Keratinocyte (primary cell): ENCODE results near the gene ARHGAP31. TPM values are rescaled to one million over a fixed set of nuclear protein-coding genes. Genes with fewer than 3 reads are reported as not detected.

ENCODE experiments used
- DNase-seq: peaks from one replicate; pipeline ENCODE4 v3.0.0-alpha.2; 2011; ENCODE audit warnings: low read depth, missing footprints, low spot score
- FAIRE-seq: peaks from 2 replicates; lab custom pipeline; 2011; peaks lifted over from hg19 to GRCh38; lab: Jason Lieb, UNC
- H2AFZ ChIP-seq: 2 replicates; pipeline ENCODE4 v1.6.0; 2012; ENCODE audit warnings: low read length, control low read depth, inconsistent platforms; ENCODE audit not compliant: control insufficient read depth
- H3K27ac ChIP-seq: 2 replicates; pipeline ENCODE4 v1.5.1; 2011; ENCODE audit warnings: low read length; ENCODE audit not compliant: control insufficient read depth, insufficient read depth
- H3K27me3 ChIP-seq: 3 replicates; pipeline ENCODE4 v1.6.0; 2011; ENCODE audit warnings: low read length; ENCODE audit not compliant: control insufficient read depth, insufficient read depth; ENCODE audit errors: extremely low read depth
- H3K36me3 ChIP-seq, 2 experiments: 2 replicates in 1 of 2; 3 replicates in 1 of 2; pipeline ENCODE4 v1.5.1; 2011; ENCODE audit warnings: low read length in 2 of 2, mild to moderate bottlenecking in 1 of 2; ENCODE audit not compliant: control insufficient read depth in 2 of 2, insufficient read depth in 2 of 2; ENCODE audit errors: extremely low read depth in 1 of 2
- H3K4me1 ChIP-seq: 3 replicates; pipeline ENCODE4 v1.5.1; 2011; ENCODE audit warnings: low read length; ENCODE audit not compliant: control insufficient read depth, insufficient read depth; ENCODE audit errors: extremely low read depth
- H3K4me2 ChIP-seq: 3 replicates; pipeline ENCODE4 v1.6.0; 2011; ENCODE audit warnings: low read depth, low read length; ENCODE audit not compliant: control insufficient read depth, insufficient read depth; ENCODE audit errors: extremely low read depth
- H3K4me3 ChIP-seq, 3 experiments: fragments of 200-600 bp in 1 of 3; sonication (generic) in 1 of 3; 2 replicates in 2 of 3; 3 replicates in 1 of 3; pipeline ENCODE4 v1.5.1; 2011 to 2016; ENCODE audit warnings: low read length in 3 of 3, mild to moderate bottlenecking in 3 of 3, control low read depth in 2 of 3, inconsistent platforms in 1 of 3, low read depth in 1 of 3, mixed read lengths in 1 of 3, mixed run types in 1 of 3, moderate library complexity in 1 of 3; ENCODE audit not compliant: control insufficient read depth in 2 of 3, insufficient read depth in 2 of 3; ENCODE audit errors: extremely low read depth in 1 of 3
- H3K79me2 ChIP-seq: 2 replicates; pipeline ENCODE4 v1.6.0; 2012; ENCODE audit warnings: low read length; ENCODE audit not compliant: control insufficient read depth, insufficient read depth
- H3K9ac ChIP-seq: 3 replicates; pipeline ENCODE4 v1.6.0; 2011; ENCODE audit warnings: low read length; ENCODE audit not compliant: control insufficient read depth, insufficient read depth; ENCODE audit errors: extremely low read depth
- H3K9me1 ChIP-seq: 3 replicates; pipeline ENCODE4 v1.6.0; 2011; ENCODE audit warnings: low read length; ENCODE audit not compliant: control insufficient read depth, insufficient read depth; ENCODE audit errors: extremely low read depth
- H3K9me3 ChIP-seq: 2 replicates; pipeline ENCODE4 v1.5.1; 2012; ENCODE audit warnings: low read depth, low read length; ENCODE audit not compliant: control insufficient read depth
- H4K20me1 ChIP-seq: 3 replicates; pipeline ENCODE4 v1.6.0; 2011; ENCODE audit warnings: low read length; ENCODE audit not compliant: control insufficient read depth, insufficient read depth; ENCODE audit errors: extremely low read depth
- EZH2 ChIP-seq: IDR thresholded peaks from one replicate; pipeline ENCODE4 v1.6.1; 2012; ENCODE audit warnings: inconsistent platforms, mild to moderate bottlenecking, low read length, moderate library complexity
- dilution Hi-C: fragments of 300-500 bp; cut with MboI; formaldehyde crosslinking; loops from one replicate; pipeline ENCODE4 v1.7.0; 2020; ENCODE audit warnings: low sequenced_read_pairs; ENCODE audit not compliant: extremely low pct_ligation_motif_present
- polyA plus RNA-seq, 5 experiments: library from polyadenylated mRNA; depleted of rRNA in 3 of 5; stranded (reverse) in 3 of 5; stranded (forward) in 1 of 5; unstranded in 1 of 5; fragments of >200 nt; gene quantifications; 1 replicate in 1 of 5; 2 replicates in 3 of 5; 3 replicates in 1 of 5; pipeline versions ENCODE4 v1.2.1 to v1.2.3, GENCODE V29; 2011 to 2012; ENCODE audit warnings: missing spikeins in 2 of 5, low read depth in 1 of 5, low replicate concordance in 1 of 5
- TF ChIP-seq, protein P1 (sequence below), 3 experiments: IDR thresholded peaks in 1 of 3; conservative IDR thresholded peaks in 1 of 3; optimal IDR thresholded peaks in 1 of 3; 2 replicates in 2 of 3; 3 replicates in 1 of 3; pipeline versions ENCODE3 to v1.5.1; 2011; ENCODE audit warnings: low read length in 3 of 3, mild to moderate bottlenecking in 3 of 3, moderate library complexity in 2 of 3, control low read depth in 1 of 3, inconsistent platforms in 1 of 3; ENCODE audit not compliant: insufficient read depth in 2 of 3; ENCODE audit errors: extremely low read depth in 1 of 3

Gene ARHGAP31
- polyA plus RNA-seq, 1 donor (not counting 4 experiments of a cell fraction or from before 2014, with no cell fraction given): 3.0 TPM

DNA sequence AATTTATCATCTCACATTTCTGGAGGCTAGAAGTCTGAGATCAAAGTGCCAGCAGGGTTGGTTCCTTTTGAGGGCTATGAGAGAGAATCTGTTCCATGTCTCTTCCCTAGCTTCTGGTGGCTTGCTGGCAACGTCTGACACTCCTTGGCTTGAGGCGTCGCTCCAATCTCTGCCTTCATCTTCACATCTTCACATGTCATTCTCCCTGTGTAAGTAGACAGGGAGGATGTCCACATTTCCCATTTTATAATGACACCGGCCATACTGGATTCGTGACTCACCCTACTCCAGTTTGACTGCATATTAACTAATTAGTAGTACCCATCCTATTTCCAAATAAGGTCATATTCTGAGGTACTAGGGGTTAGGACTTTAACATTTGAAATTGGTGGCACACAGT lies 17.5 kb upstream of the ARHGAP31 start:
- no peaks in the 10 kb centered on the region for H4K20me1 ChIP-seq
- DNase-seq (no peak), FAIRE-seq (peak; percentile 29)
- no peak overlapping the region for H3K4me3 ChIP-seq
- H3K4me2 ChIP-seq: no peak overlapping the region
- H3K36me3 ChIP-seq: no peaks in the 10 kb centered on the region
- H3K27me3 ChIP-seq: no peaks in the 10 kb centered on the region
- H2AFZ ChIP-seq: no peak overlapping the region
- no peaks in the 10 kb centered on the region for H3K4me1 ChIP-seq
- no peak overlapping the region for H3K9ac ChIP-seq
- no peaks in the 10 kb centered on the region for H3K79me2 ChIP-seq
- no peaks in the 10 kb centered on the region for H3K9me1 ChIP-seq
- H3K27ac ChIP-seq: no peak overlapping the region
- dilution Hi-C loops: no loop called here
- no peak for TF ChIP-seq EZH2
- TF ChIP-seq, protein P1, sequence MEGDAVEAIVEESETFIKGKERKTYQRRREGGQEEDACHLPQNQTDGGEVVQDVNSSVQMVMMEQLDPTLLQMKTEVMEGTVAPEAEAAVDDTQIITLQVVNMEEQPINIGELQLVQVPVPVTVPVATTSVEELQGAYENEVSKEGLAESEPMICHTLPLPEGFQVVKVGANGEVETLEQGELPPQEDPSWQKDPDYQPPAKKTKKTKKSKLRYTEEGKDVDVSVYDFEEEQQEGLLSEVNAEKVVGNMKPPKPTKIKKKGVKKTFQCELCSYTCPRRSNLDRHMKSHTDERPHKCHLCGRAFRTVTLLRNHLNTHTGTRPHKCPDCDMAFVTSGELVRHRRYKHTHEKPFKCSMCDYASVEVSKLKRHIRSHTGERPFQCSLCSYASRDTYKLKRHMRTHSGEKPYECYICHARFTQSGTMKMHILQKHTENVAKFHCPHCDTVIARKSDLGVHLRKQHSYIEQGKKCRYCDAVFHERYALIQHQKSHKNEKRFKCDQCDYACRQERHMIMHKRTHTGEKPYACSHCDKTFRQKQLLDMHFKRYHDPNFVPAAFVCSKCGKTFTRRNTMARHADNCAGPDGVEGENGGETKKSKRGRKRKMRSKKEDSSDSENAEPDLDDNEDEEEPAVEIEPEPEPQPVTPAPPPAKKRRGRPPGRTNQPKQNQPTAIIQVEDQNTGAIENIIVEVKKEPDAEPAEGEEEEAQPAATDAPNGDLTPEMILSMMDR (optimal IDR thresholded peaks at IDR 0.05 in 1 of 3, IDR thresholded peaks at IDR 0.05 in 1 of 3, conservative IDR thresholded peaks at IDR 0.05 in 1 of 3; ENCODE audit: extremely low read depth in 1 of 3, insufficient read depth in 2 of 3, low read length in 3 of 3): no peak
- no peaks in the 10 kb centered on the region for H3K9me3 ChIP-seq

DNA sequence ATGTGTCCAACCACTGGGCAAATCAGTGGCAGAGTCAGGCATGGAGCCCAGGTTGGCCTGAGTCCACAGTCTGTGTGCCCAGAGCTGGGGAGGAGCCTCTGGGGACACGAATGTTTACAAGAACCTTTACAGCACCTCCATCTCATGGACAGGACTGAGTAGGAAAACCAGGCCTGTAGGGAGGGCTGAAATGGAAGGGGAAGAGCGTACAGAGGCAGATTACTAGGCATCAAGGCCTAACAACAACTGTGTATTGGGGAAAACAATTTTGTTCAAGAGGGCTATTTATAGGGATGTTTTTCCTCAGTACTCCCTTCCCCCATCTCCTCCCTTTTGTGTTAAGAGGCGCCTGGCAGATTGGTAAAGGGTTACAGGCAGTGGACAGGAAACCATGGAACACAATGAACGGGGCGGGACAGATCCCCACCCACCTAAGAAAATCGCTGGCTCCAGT lies 15.1 kb upstream of the ARHGAP31 start:
- H4K20me1 ChIP-seq: no peaks in the 10 kb centered on the region
- dilution Hi-C loops: no loop called here
- H3K9ac ChIP-seq: no peak overlapping the region
- H3K36me3 ChIP-seq: no peaks in the 10 kb centered on the region
- H3K4me1 ChIP-seq: no peaks in the 10 kb centered on the region
- no peak overlapping the region for H2AFZ ChIP-seq
- H3K27me3 ChIP-seq: no peaks in the 10 kb centered on the region
- FAIRE-seq (no peak), DNase-seq (no peak)
- no peaks in the 10 kb centered on the region for H3K9me3 ChIP-seq
- H3K27ac ChIP-seq: no peak overlapping the region
- H3K9me1 ChIP-seq: no peaks in the 10 kb centered on the region
- H3K4me2 ChIP-seq: no peak overlapping the region
- TF ChIP-seq, protein P1 (optimal IDR thresholded peaks at IDR 0.05 in 1 of 3, IDR thresholded peaks at IDR 0.05 in 1 of 3, conservative IDR thresholded peaks at IDR 0.05 in 1 of 3; ENCODE audit: extremely low read depth in 1 of 3, insufficient read depth in 2 of 3, low read length in 3 of 3): no peak
- no peak for TF ChIP-seq EZH2
- no peaks in the 10 kb centered on the region for H3K79me2 ChIP-seq
- H3K4me3 ChIP-seq: no peak overlapping the region
